ENCODE data around the gene C10orf88. TPM values are rescaled to one million over a fixed set of nuclear protein-coding genes. Genes with fewer than 3 reads are reported as not detected.

C10orf88 gene
- 5.0 TPM for total RNA-seq (2013)
- polyA plus RNA-seq = 1 to 10 TPM; 2.2 to 2.9 (median 2.7) TPM
- polyA minus RNA-seq = 1.5 and 2.5 TPM in 2 replicates
- 1.8 to 4.2 (median 3.2) reads per million in 11 experiments for total RNA-seq

GRCh38 chr10:122953902-122954730 is at the start of gene C10orf88:
TSS of gene C10orf88 (minus strand) at chr10:122954227. CDS start at chr10:122954178, 49 bp downstream.
- Mint-ChIP-seq H3K27ac (peak within 1 kb of the TSS; percentile 46 to 83 (median 64)), H3K9me3 (peaks cover 4 to 16% (median 10%) of the 10 kb centered on the region in 7 donors), H3K27me3 (ENCODE audit: low read depth in 3 of 3) (peaks cover 9 to 17% (median 15%) of the 10 kb centered on the region in 3 donors), H3K4me3 (peak within 1 kb of the TSS; percentile 81 to 88), H3K36me3 (peaks cover 12 to 13% of the 10 kb centered on the region in 2 donors), H3K4me1 (peaks cover 18% of the 10 kb centered on the region)
- Histone ChIP-seq H4K20me1 (ENCODE audit: insufficient read depth, low read length) (no peaks in the 10 kb centered on the region), H3K4me2 (replicated peaks; ENCODE audit: extremely low read depth, low read length, poor library complexity, severe bottlenecking) (peak within 1 kb of the TSS; percentile 76), H3K36me3 (replicated peaks in 1 of 2; ENCODE audit: control insufficient read depth in 1 of 2, insufficient read depth in 2 of 2, low read length in 2 of 2) (peaks cover 4 to 10% of the 10 kb centered on the region in 2 donors), H3K4me3 (replicated peaks in 1 of 3; ENCODE audit: low read depth in 2 of 3, low read length in 3 of 3) (peak within 1 kb of the TSS; percentile 52 to 79 (median 69)), H3K27me3 (ENCODE audit: control insufficient read depth in 2 of 2, insufficient read depth in 2 of 2, low read length in 2 of 2) (peaks cover 2 to 16% of the 10 kb centered on the region in 2 donors), H3K4me1 (ENCODE audit: control insufficient read depth in 1 of 2, insufficient read depth in 2 of 2, low read length in 2 of 2) (peaks cover 12 to 15% of the 10 kb centered on the region in 2 donors), H3K9me3 (replicated peaks in 1 of 2; ENCODE audit: control insufficient read depth in 1 of 2, insufficient read depth in 1 of 2, low read length in 2 of 2) (peaks cover 6% of the 10 kb centered on the region in 2 donors), H3K79me2 (ENCODE audit: insufficient read depth, low read length) (peaks cover 5% of the 10 kb centered on the region), H3K27ac (ENCODE audit: low read depth in 1 of 2, low read length in 2 of 2) (peak within 1 kb of the TSS; percentile 46 to 75), H3K9ac (ENCODE audit: insufficient read depth, low read length, poor library complexity, severe bottlenecking) (peak within 1 kb of the TSS; percentile 73), H2AFZ (ENCODE audit: insufficient read depth, low read depth, low read length, poor library complexity, severe bottlenecking) (peak within 1 kb of the TSS; percentile 98)
- TF ChIP-seq CTCF (IDR thresholded peaks at IDR 0.05) = no peak
- intact Hi-C loops (cut with micrococcal nuclease) = loop anchor here (2.0 to 5.0 kb wide), 4 partner anchors 27 to 198 kb away; partner anchors contain the start of genes PSTK (in 2 of the 2), ACADSB (in 1 of the 2), BUB3 (in 1 of the 2) and IKZF5 (in 1 of the 2)
- WGBS (ENCODE audit: insufficient coverage) = 4% methylated on average over 70 of the region's 77 CpGs
- peak; percentile 99 for DNase-seq

- Histone ChIP-seq H3K79me2 (ENCODE audit: insufficient read depth, low read length) (peaks cover 91% of the 10 kb centered on the region), H3K27me3 (ENCODE audit: control insufficient read depth in 2 of 2, insufficient read depth in 2 of 2, low read length in 2 of 2) (no peaks in the 10 kb centered on the region), H2AFZ (ENCODE audit: insufficient read depth, low read depth, low read length, poor library complexity, severe bottlenecking) (no peak overlapping the region), H3K27ac (ENCODE audit: low read depth in 1 of 2, low read length in 2 of 2) (no peak overlapping the region), H3K4me3 (replicated peaks in 1 of 3; ENCODE audit: low read depth in 2 of 3, low read length in 3 of 3) (no peak overlapping the region), H3K36me3 (replicated peaks in 1 of 2; ENCODE audit: control insufficient read depth in 1 of 2, insufficient read depth in 2 of 2, low read length in 2 of 2) (peaks cover 18 to 31% of the 10 kb centered on the region in 2 donors), H3K9ac (ENCODE audit: insufficient read depth, low read length, poor library complexity, severe bottlenecking) (no peak overlapping the region), H3K9me3 (replicated peaks in 1 of 2; ENCODE audit: control insufficient read depth in 1 of 2, insufficient read depth in 1 of 2, low read length in 2 of 2) (no peaks in the 10 kb centered on the region), H3K4me1 (ENCODE audit: control insufficient read depth in 1 of 2, insufficient read depth in 2 of 2, low read length in 2 of 2) (no peaks in the 10 kb centered on the region), H3K4me2 (replicated peaks; ENCODE audit: extremely low read depth, low read length, poor library complexity, severe bottlenecking) (no peak overlapping the region), H4K20me1 (ENCODE audit: insufficient read depth, low read length) (peaks cover 97% of the 10 kb centered on the region)
- intact Hi-C loops (cut with micrococcal nuclease) = loop anchor here in 1 of 2 donors (10.0 kb wide), 1 partner anchor 1077 kb away; the partner anchor contains the start of gene ATE1
- H3K27me3 Mint-ChIP-seq (ENCODE audit: low read depth in 3 of 3) = peaks cover 0 to 5% (median 1%) of the 10 kb centered on the region in 3 donors
- no peaks in the 10 kb centered on the region for H3K9me3 Mint-ChIP-seq
- TF ChIP-seq CTCF (IDR thresholded peaks at IDR 0.05) = no peak
- H3K4me1 Mint-ChIP-seq = peaks cover 8% of the 10 kb centered on the region
- H3K4me3 Mint-ChIP-seq = no peak overlapping the region
- WGBS (ENCODE audit: insufficient coverage) = 100% methylated on average over 2 of the region's 2 CpGs
- DNase-seq = no peak
- H3K27ac Mint-ChIP-seq = no peak overlapping the region
- H3K36me3 Mint-ChIP-seq = peaks cover 31 to 37% of the 10 kb centered on the region in 2 donors
Measured at GRCh38 chr10:123001370-123001769, 47.3 kb upstream of the C10orf88 start.
